Measurements from ENCODE around the gene EBF3. TPM values are rescaled to one million over a fixed set of nuclear protein-coding genes. Genes with fewer than 3 reads are reported as not detected.
A peak's percentile ranks its signal among the peaks of the same experiment; 100 is the strongest.

The EBF3 gene
- total and polyA plus RNA-seq, 9 of the 15 experiments (the other 6 are each of a cell fraction or from before 2014, with no cell fraction given), result not detected

GRCh38 chr10:129787557-129787956 is 176.5 kb downstream of the EBF3 start:
- POLR2A ChIA-PET, result no interaction called here
- WGBS (ENCODE audit: insufficient coverage, low coverage, missing lambda C conversion rate), result 0% methylated on average over 5 of the region's 5 CpGs
- CTCF ChIA-PET (ENCODE audit: low intra/inter-chr PET ratio), result no interaction called here

More at GRCh38 chr10:129787557-129787956, 176.5 kb downstream of the EBF3 start:
- no peak overlapping the region for H3K4me2 ChIP-seq (ENCODE audit: insufficient read depth, low read length)
- H3K9me3 ChIP-seq (replicated peaks; ENCODE audit: control insufficient read depth, insufficient read depth, low read depth, low read length), result no peaks in the 10 kb centered on the region
- no peak overlapping the region for H3K27ac ChIP-seq (ENCODE audit: extremely low read depth, low read depth, low read length)
- no peaks in the 10 kb centered on the region for H3K36me3 ChIP-seq (ENCODE audit: control insufficient read depth, insufficient read depth, low read length)
- FAIRE-seq, result no peak
- in situ Hi-C loops (cut with MboI) (no loop called here), intact Hi-C loops (cut with micrococcal nuclease) (no loop called here)
- no peaks in the 10 kb centered on the region for H3K9me1 ChIP-seq (ENCODE audit: control insufficient read depth, insufficient read depth, low read length)
- no peak for ATAC-seq
- no peaks in the 10 kb centered on the region for H4K20me1 ChIP-seq (replicated peaks; ENCODE audit: control insufficient read depth, insufficient read depth, low read length)
- peaks cover 4 to 16% of the 10 kb centered on the region in 2 experiments; a peak in 4 of 5 replicates for H3K27me3 ChIP-seq (ENCODE audit: control insufficient read depth in 2 of 2, insufficient read depth in 2 of 2, low read length in 2 of 2)
- BruUV-seq (replicated peaks), result no TSS peak
- H2AFZ ChIP-seq (ENCODE audit: low read depth, low read length), result no peak overlapping the region
- H3K4me1 ChIP-seq (replicated peaks in 1 of 2; ENCODE audit: control insufficient read depth in 2 of 2, insufficient read depth in 2 of 2, low read length in 2 of 2), result no peaks in the 10 kb centered on the region
- DNase-seq (ENCODE audit: extremely low read depth in 1 of 4, low spot score in 3 of 4), result no peak
- TF ChIP-seq ZNF146 (CRISPR knock-in tag; IDR thresholded peaks at IDR 0.05; ENCODE audit: unreplicated experiment) (peak; percentile 46), GATA2 (CRISPR knock-in tag; IDR thresholded peaks at IDR 0.05) (no peak), EWSR1 (IDR thresholded peaks at IDR 0.05; ENCODE audit: borderline replicate concordance, low read depth, partially characterized antibody) (no peak), NR2C1 (IDR thresholded peaks at IDR 0.05) (no peak), NR2C1 (tag; IDR thresholded peaks at IDR 0.05) (no peak), DPF2 (IDR thresholded peaks at IDR 0.05) (no peak), GTF3C2 (IDR thresholded peaks at IDR 0.05; ENCODE audit: borderline replicate concordance, extremely low read depth, insufficient read length) (no peak), ARID1B (IDR thresholded peaks at IDR 0.05) (no peak), ZNF263 (CRISPR knock-in tag; IDR thresholded peaks at IDR 0.05; ENCODE audit: borderline replicate concordance) (no peak)
- H3K4me3 ChIP-seq, result no peak overlapping the region
- H3K79me2 ChIP-seq (ENCODE audit: control insufficient read depth, insufficient read depth, low read length), result no peaks in the 10 kb centered on the region
- H3K9ac ChIP-seq (ENCODE audit: insufficient read depth in 1 of 2, low read depth in 2 of 2, low read length in 2 of 2), result no peak overlapping the region
